Ascending aorta (tissue), 2 donors: ENCODE results near the gene CZIB. TPM values are rescaled to one million over a fixed set of nuclear protein-coding genes. Genes with fewer than 3 reads are reported as not detected.
"Not testable (repeated sequence)": the region's sequence is repeated elsewhere in the genome, so short reads cannot be mapped to it uniquely, and the experiment has no call there.

Source experiments
- DNase-seq, 2 donors: peaks; one replicate each; pipeline ENCODE4 v3.0.0-alpha.2; 2019; ENCODE audit warnings: low spot score in 2 of 2
- H3K27ac ChIP-seq, 2 donors: fragments of 200-600 bp; sonication (generic); one replicate each; pipeline ENCODE4 v1.5.1; 2016 to 2017; ENCODE audit warnings: mild to moderate bottlenecking in 1 of 2
- H3K27me3 ChIP-seq: fragments of 200-600 bp; sonication (generic); one replicate; pipeline ENCODE4 v1.5.1; 2017
- H3K36me3 ChIP-seq, 2 donors: fragments of 200-600 bp; sonication (generic); one replicate each; pipeline ENCODE4 v1.5.1; 2016
- H3K4me1 ChIP-seq, 2 donors: fragments of 200-600 bp; sonication (generic); one replicate each; pipeline ENCODE4 v1.5.1; 2016 to 2017; ENCODE audit warnings: mild to moderate bottlenecking in 1 of 2
- H3K4me3 ChIP-seq, 2 donors: fragments of 200-600 bp; sonication (generic); one replicate each; pipeline ENCODE4 v1.5.1; 2016 to 2017; ENCODE audit warnings: mild to moderate bottlenecking in 1 of 2
- H3K9me3 ChIP-seq, 2 donors: fragments of 200-600 bp; sonication (generic); one replicate each; pipeline ENCODE4 v1.5.1; 2016
- CTCF ChIP-seq, 3 experiments: fragments of 200-600 bp in 2 of 3; fragments of 450-650 bp in 1 of 3; sonication (generic) in 2 of 3; IDR thresholded peaks; one replicate each; pipeline ENCODE4 v1.5.1; 2016 to 2019; ENCODE audit warnings: antibody characterized with exemption in 3 of 3, mild to moderate bottlenecking in 1 of 3, moderate library complexity in 1 of 3
- intact Hi-C: fragments of 100-400 bp; cut with DNase I; formaldehyde crosslinking; loops from one replicate; pipeline ENCODE4 v1.15.1; 2023
- total RNA-seq: library from RNA; depleted of rRNA; stranded (reverse); fragments of >200 nt; gene quantifications from one replicate; pipeline ENCODE4 v1.1.0, GENCODE V29; 2016

CZIB gene
- total RNA-seq, 1 donor from 2014 or later = 28.9 TPM

GRCh38 chr1:53186533-53186932 lies 33.9 kb downstream of the CZIB start:
- H3K9me3 ChIP-seq = no peaks in the 10 kb centered on the region
- no peaks in the 10 kb centered on the region for H3K4me1 ChIP-seq
- no peak for TF ChIP-seq CTCF (IDR thresholded peaks at IDR 0.05)
- H3K27ac ChIP-seq = no peak overlapping the region
- DNase-seq = no peak
- no peaks in the 10 kb centered on the region for H3K36me3 ChIP-seq
- H3K4me3 ChIP-seq = no peak overlapping the region
- intact Hi-C loops = loop anchor here (10.0 kb wide), 2 partner anchors 172 to 362 kb away; no protein-coding TSS in a partner anchor
- no peaks in the 10 kb centered on the region for H3K27me3 ChIP-seq

DNA sequence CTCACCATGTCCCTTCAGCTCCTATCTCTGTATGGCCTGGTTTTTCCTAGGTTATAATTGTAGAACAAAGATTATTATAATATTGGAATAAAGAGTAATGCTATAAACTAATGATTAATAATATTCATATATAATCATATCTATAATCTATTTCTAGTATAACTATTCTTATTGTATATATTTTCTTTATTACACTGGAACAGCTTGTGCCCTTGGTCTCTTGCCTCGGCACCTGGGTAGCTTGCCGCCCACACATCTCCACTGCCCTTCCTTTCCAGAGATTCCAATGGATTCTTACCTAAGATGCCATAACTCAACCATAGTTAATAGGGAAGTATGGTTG lies 34.5 kb downstream of the CZIB start:
- not testable (repeated sequence) for H3K27me3 ChIP-seq, H3K27ac ChIP-seq, H3K36me3 ChIP-seq, H3K9me3 ChIP-seq, H3K4me3 ChIP-seq, DNase-seq, H3K4me1 ChIP-seq
- intact Hi-C loops = loop anchor here (10.0 kb wide), 2 partner anchors 171 to 361 kb away; no protein-coding TSS in a partner anchor

DNA sequence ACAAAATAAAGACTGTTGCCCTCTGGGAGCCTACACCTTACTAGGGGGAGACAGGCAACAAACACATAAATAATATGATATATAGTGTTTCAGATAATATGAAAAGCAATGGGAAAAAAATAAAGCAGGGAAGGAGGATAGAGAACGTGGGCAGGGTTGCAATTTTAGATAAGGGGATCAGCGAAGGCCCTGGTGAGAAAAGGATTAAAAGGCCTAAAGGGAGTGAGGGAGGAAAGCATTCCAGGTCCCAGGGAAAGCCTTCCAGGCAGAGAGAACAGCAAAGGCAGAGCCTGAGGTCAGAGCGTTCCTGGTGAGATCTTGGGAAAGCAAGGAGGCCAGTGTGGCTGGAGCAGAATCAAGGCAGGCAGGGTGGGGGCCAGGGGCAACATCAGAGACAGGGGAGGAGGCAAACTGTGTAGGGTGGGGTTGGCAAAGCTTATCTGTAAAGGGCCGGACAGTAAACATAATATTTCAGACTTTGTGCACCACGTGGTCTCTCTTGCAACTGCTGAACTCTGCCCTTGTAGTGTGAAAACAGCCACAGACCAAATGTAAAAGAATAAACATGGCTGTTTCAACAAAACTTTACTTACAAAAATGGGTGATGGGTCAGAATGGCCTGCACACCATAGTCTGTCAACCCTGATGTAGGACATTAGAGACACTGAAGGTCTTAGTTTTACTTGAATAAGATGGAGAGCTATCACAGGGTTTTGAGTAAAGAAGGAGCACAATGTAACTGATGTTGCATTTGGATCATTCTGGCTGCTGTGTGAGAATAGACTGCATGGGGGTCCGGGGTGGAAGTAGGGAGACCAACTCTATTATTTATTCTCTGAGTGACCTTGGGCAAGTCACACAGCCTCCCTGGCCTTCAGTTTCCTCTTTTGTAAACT lies 37.1 kb downstream of the CZIB start:
- H3K9me3 ChIP-seq = no peaks in the 10 kb centered on the region
- H3K27ac ChIP-seq = peak overlapping the region in 1 of 2 donors; percentile 4
- no peak for DNase-seq
- no peaks in the 10 kb centered on the region for H3K27me3 ChIP-seq
- no peaks in the 10 kb centered on the region for H3K4me1 ChIP-seq
- TF ChIP-seq CTCF (IDR thresholded peaks at IDR 0.05) = no peak
- intact Hi-C loops = loop anchor here (10.0 kb wide), 2 partner anchors 169 to 359 kb away; no protein-coding TSS in a partner anchor
- H3K4me3 ChIP-seq = no peak overlapping the region
- H3K36me3 ChIP-seq = no peaks in the 10 kb centered on the region

DNA sequence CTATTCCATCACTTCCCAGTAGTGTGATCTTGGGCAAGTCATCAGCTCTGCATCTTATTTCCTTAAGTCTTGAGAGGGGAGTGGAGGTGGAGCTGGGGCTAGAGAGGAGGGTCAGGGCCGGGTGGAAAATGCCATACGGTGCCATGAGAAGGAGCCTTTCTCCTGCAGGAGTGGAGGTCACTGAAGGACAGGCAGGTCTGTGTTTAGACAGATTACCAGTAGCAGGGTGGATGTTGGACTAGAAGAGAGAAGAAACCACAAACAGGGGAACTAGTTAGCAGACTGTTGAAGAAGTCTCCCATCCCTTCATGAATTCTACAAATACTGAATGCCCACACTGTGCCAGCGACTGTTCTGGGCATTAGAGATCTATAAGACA lies 37.7 kb downstream of the CZIB start:
- no peak overlapping the region for H3K4me3 ChIP-seq
- no peaks in the 10 kb centered on the region for H3K9me3 ChIP-seq
- H3K36me3 ChIP-seq = no peaks in the 10 kb centered on the region
- TF ChIP-seq CTCF (IDR thresholded peaks at IDR 0.05) = no peak
- no peak for DNase-seq
- intact Hi-C loops = loop anchor here (10.0 kb wide), 2 partner anchors 168 to 358 kb away; no protein-coding TSS in a partner anchor
- H3K4me1 ChIP-seq = no peaks in the 10 kb centered on the region
- peak overlapping the region; percentile 4 to 11 for H3K27ac ChIP-seq
- H3K27me3 ChIP-seq = no peaks in the 10 kb centered on the region

DNA sequence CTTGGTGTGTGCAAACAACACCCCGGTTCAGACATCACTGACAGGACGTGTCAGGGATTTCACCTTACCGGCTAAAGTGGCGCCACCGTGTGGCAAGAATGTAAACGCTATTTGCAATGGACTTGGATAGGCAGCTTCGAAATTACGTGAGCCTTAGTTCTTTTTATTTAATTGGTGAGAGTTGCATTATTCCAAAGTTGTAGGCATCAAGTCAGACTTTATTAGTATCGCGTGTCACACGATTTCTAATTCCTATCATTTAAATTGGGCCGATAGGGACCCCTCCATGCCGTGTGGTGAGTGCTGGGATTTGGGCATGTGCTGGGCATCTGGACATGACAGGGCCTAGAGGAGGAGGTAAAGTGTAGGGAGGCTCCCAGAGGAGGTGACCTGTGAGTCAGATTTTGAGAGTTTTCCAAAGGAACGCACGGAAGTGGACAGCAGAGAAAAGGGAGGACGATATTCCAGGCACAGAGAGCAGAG lies 38.3 kb downstream of the CZIB start:
- peak; percentile 70 to 85 (median 83) for TF ChIP-seq CTCF (IDR thresholded peaks at IDR 0.05)
- Histone ChIP-seq H3K27me3 (no peaks in the 10 kb centered on the region), H3K4me1 (no peaks in the 10 kb centered on the region), H3K27ac (peak overlapping the region in 1 of 2 donors; percentile 11), H3K4me3 (no peak overlapping the region), H3K36me3 (no peaks in the 10 kb centered on the region), H3K9me3 (no peaks in the 10 kb centered on the region)
- DNase-seq = peak in 1 of 2 donors; percentile 86
- intact Hi-C loops = loop anchor here (10.0 kb wide), 2 partner anchors 167 to 357 kb away; no protein-coding TSS in a partner anchor

DNA sequence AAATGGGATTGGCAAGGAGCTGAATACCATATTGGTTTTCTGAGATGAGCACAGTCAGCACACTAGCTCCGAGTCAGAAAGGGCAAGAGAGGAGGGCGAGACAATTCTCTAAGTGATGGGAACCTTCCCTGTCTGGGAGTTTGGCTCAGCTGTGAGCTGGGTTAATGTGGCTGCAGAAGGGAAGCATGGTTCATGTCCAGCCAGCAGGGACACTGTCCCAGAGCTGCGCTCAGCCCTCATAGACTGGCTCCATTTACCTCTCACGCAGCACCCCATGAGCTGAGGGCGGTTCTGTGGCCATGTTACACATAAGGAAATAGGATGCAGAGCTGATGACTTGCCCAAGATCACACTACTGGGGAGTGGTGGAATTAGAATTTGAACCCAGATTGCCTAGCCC lies 39.5 kb downstream of the CZIB start:
- Histone ChIP-seq H3K4me3 (no peak overlapping the region), H3K9me3 (no peaks in the 10 kb centered on the region), H3K27me3 (no peaks in the 10 kb centered on the region), H3K27ac (no peak overlapping the region), H3K4me1 (peaks cover 0 to 5% of the 10 kb centered on the region in 2 donors), H3K36me3 (no peaks in the 10 kb centered on the region)
- intact Hi-C loops = loop anchor here (10.0 kb wide), 2 partner anchors 166 to 356 kb away; no protein-coding TSS in a partner anchor
- no peak for TF ChIP-seq CTCF (IDR thresholded peaks at IDR 0.05)
- no peak for DNase-seq
